Spleen (tissue), 11 donors: ENCODE measurements around the gene FREM2. TPM values are rescaled to one million over a fixed set of nuclear protein-coding genes. Genes with fewer than 3 reads are reported as not detected.

ENCODE experiments used
- DNase-seq: peaks from one replicate; pipeline ENCODE4 v3.0.0-alpha.2; 2020
- H3K27ac ChIP-seq, 8 donors: fragments of 200-600 bp; sonication (generic) in 7 of 8; 1 replicate in 4 of 8; 2 replicates in 4 of 8; pipeline versions ENCODE4 v1.5.0 to v1.8.0; 2016 to 2021; ENCODE audit warnings: inconsistent platforms in 4 of 8, mild to moderate bottlenecking in 4 of 8, moderate library complexity in 1 of 8
- H3K27me3 ChIP-seq, 7 donors: fragments of 200-600 bp; sonication (generic) in 6 of 7; replicated peaks in 1 of 7; 1 replicate in 4 of 7; 2 replicates in 3 of 7; pipeline versions ENCODE4 v1.5.0 to v1.8.0; 2016 to 2021; ENCODE audit warnings: inconsistent platforms in 3 of 7, mild to moderate bottlenecking in 1 of 7
- H3K36me3 ChIP-seq, 6 donors: fragments of 200-600 bp; sonication (generic) in 5 of 6; 1 replicate in 4 of 6; 2 replicates in 2 of 6; pipeline versions ENCODE4 v1.5.0 to v1.8.0; 2016 to 2021; ENCODE audit warnings: inconsistent platforms in 2 of 6
- H3K4me1 ChIP-seq, 6 donors: fragments of 200-600 bp; sonication (generic) in 5 of 6; 1 replicate in 3 of 6; 2 replicates in 3 of 6; pipeline versions ENCODE4 v1.5.0 to v1.8.0; 2016 to 2021; ENCODE audit warnings: inconsistent platforms in 3 of 6
- H3K4me3 ChIP-seq, 8 donors: fragments of 200-600 bp; sonication (generic) in 7 of 8; 1 replicate in 4 of 8; 2 replicates in 4 of 8; pipeline versions ENCODE4 v1.5.0 to v1.8.0; 2016 to 2021; ENCODE audit warnings: inconsistent platforms in 4 of 8, mild to moderate bottlenecking in 4 of 8, moderate library complexity in 2 of 8
- H3K9me3 ChIP-seq, 8 donors: fragments of 200-600 bp; sonication (generic) in 7 of 8; 1 replicate in 4 of 8; 2 replicates in 4 of 8; pipeline versions ENCODE4 v1.5.0 to v1.8.0; 2016 to 2021; ENCODE audit warnings: inconsistent platforms in 4 of 8
- POLR2A ChIP-seq, 3 donors: fragments of 450-650 bp; IDR thresholded peaks; one replicate each; pipeline ENCODE4 v1.5.1; 2017; ENCODE audit warnings: antibody characterized with exemption in 3 of 3, mild to moderate bottlenecking in 1 of 3
- POLR2AphosphoS5 ChIP-seq, 3 donors: sonication (generic); formaldehyde crosslinking; IDR thresholded peaks; one replicate each; pipeline ENCODE4 v1.5.1; 2017; ENCODE audit warnings: antibody characterized with exemption in 3 of 3
- WGBS, 5 donors: extraction: QIAGEN DNeasy Blood & Tissue Kit in 3 of 5; methylation state at CpG; one replicate each; pipeline versions ENCODE4 v1.1.5 to v1.1.7; 2013 to 2018; 5-methylcytosine and 5-hydroxymethylcytosine counted together
- intact Hi-C: fragments of 100-400 bp; cut with DNase I; formaldehyde crosslinking; loops from one replicate; pipeline ENCODE4 v1.15.0; 2023; ENCODE audit warnings: low total_unique reads
- polyA plus RNA-seq, 3 donors: library from polyadenylated mRNA; stranded (reverse); fragments of 200-250 nt; gene quantifications; one replicate each; pipeline ENCODE4 v1.2.1, GENCODE V29; 2013
- total RNA-seq, 7 donors: library from RNA; depleted of rRNA in 3 of 7; stranded (reverse); fragments of >200 nt in 3 of 7; fragmentation: NEBNext Ultra II Directional in 4 of 7; extraction: Animal tissue kit (Norgen Biotek cat#: 25700) in 4 of 7; gene quantifications; one replicate each; pipeline versions ENCODE4 v1.1.0 to v1.2.1, GENCODE V29; 2016 to 2021
- TF ChIP-seq, protein P1 (sequence below), 11 experiments: fragments of 200-600 bp in 7 of 11; fragments of 450-650 bp in 4 of 11; sonication (generic) in 4 of 11; IDR thresholded peaks in 8 of 11; conservative IDR thresholded peaks in 3 of 11; 1 replicate in 7 of 11; 2 replicates in 4 of 11; pipeline versions ENCODE4 v1.4.0 to v1.8.0; 2016 to 2021; ENCODE audit warnings: antibody characterized with exemption in 11 of 11, inconsistent platforms in 4 of 11, mild to moderate bottlenecking in 1 of 11
- donor health status: healthy with polysubstance abuse.
- donor health status: DM: no; HTN: no; CAD: no; lungs with moderate emphysema.
- donor health status: DM: no; HTN: no; CAD: no.
- donor health status: Bipolar disorder and iron deficiency.
- donor health status: healthy.
- donor health status: DM: no; HTN: no; CAD: no.
- donor health status: DM: yes; HTN: yes; CAD: no.

Gene FREM2
- total and polyA plus RNA-seq, 10 donors, result 0.03 to 0.93 (median 0.21) TPM; not detected in 2

DNA sequence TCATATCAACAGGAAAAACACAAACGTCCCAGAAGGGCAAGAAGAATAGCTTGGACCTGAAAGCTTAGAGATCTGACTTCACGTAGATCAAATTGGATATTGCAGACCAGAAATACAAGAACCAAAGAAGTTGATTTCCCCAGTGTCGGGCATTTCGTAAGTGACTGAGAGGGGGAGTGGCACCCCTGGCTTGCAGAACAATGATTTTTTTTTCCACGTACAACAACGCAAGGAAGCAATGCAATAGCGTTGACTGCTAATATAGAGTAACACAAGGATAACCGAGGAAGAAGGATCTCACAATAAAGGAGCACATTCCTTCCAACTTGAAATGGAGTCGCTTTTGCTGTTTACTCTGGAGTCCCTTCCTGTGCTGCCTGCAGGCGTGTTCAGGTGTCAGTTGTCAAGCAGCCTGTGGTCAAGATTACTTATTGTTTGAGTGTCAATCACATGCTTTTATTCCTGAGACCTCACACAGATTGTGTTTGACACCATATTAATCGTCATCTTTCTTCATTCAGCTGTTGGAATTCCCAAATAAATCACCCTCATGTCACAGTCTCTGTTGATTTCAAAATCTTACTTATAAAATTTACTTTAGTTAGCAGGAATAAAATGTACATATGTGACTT is 139.4 kb downstream of the FREM2 start:
- no peaks in the 10 kb centered on the region for H3K36me3 ChIP-seq
- no peak for DNase-seq
- 66 to 80% (median 74%) methylated on average over 11 of the region's 11 CpGs for WGBS, 5 donors
- H3K27ac ChIP-seq, result no peak overlapping the region
- H3K9me3 ChIP-seq, result no peaks in the 10 kb centered on the region
- TF ChIP-seq POLR2A (IDR thresholded peaks at IDR 0.05) (no peak), POLR2AphosphoS5 (IDR thresholded peaks at IDR 0.05) (no peak)
- TF ChIP-seq, protein P1, sequence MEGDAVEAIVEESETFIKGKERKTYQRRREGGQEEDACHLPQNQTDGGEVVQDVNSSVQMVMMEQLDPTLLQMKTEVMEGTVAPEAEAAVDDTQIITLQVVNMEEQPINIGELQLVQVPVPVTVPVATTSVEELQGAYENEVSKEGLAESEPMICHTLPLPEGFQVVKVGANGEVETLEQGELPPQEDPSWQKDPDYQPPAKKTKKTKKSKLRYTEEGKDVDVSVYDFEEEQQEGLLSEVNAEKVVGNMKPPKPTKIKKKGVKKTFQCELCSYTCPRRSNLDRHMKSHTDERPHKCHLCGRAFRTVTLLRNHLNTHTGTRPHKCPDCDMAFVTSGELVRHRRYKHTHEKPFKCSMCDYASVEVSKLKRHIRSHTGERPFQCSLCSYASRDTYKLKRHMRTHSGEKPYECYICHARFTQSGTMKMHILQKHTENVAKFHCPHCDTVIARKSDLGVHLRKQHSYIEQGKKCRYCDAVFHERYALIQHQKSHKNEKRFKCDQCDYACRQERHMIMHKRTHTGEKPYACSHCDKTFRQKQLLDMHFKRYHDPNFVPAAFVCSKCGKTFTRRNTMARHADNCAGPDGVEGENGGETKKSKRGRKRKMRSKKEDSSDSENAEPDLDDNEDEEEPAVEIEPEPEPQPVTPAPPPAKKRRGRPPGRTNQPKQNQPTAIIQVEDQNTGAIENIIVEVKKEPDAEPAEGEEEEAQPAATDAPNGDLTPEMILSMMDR (IDR thresholded peaks at IDR 0.05 in 8 of 11, conservative IDR thresholded peaks at IDR 0.05 in 3 of 11), result no peak
- no peaks in the 10 kb centered on the region for H3K4me1 ChIP-seq
- intact Hi-C loops, result no loop called here
- H3K4me3 ChIP-seq, result no peak overlapping the region
- H3K27me3 ChIP-seq, result no peaks in the 10 kb centered on the region

DNA sequence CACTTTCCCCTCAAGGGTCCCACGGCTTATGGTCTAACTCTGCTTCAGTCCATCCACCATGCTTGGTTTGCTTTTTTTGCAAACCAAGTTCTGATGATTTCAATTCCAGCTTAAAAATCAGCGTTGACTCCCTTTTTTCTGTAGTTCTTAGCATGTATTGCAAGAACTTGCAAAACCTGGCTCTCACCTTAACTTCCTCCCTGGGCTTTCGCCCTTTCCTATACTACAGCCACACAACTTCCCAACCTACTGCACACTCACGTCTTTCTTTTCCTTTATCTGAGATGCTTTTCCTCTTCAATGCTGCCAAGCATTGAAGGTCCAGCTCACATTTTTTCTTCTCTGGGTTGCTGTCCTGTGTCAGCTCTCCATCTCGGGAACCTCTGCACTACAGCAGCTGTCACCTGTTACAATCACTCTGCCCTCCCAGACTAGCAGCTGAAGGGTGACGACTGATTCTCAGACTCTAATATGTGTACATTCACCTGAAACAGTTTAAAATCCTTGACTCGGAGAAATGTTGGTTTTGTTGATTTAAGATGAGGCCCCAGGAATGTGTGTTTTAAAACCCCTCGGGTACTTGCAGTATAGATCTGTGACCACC is 143.7 kb downstream of the FREM2 start:
- H3K4me3 ChIP-seq, result no peak overlapping the region
- 76 to 88% (median 81%) methylated on average over 8 of the region's 8 CpGs for WGBS, 5 donors
- intact Hi-C loops, result no loop called here
- no peak overlapping the region for H3K27ac ChIP-seq
- H3K27me3 ChIP-seq, result no peaks in the 10 kb centered on the region
- DNase-seq, result no peak
- TF ChIP-seq POLR2AphosphoS5 (IDR thresholded peaks at IDR 0.05), result no peak
- no peak for TF ChIP-seq POLR2A (IDR thresholded peaks at IDR 0.05)
- TF ChIP-seq, protein P1 (IDR thresholded peaks at IDR 0.05 in 8 of 11, conservative IDR thresholded peaks at IDR 0.05 in 3 of 11), result no peak
- no peaks in the 10 kb centered on the region for H3K9me3 ChIP-seq
- H3K36me3 ChIP-seq, result no peaks in the 10 kb centered on the region
- no peaks in the 10 kb centered on the region for H3K4me1 ChIP-seq

DNA sequence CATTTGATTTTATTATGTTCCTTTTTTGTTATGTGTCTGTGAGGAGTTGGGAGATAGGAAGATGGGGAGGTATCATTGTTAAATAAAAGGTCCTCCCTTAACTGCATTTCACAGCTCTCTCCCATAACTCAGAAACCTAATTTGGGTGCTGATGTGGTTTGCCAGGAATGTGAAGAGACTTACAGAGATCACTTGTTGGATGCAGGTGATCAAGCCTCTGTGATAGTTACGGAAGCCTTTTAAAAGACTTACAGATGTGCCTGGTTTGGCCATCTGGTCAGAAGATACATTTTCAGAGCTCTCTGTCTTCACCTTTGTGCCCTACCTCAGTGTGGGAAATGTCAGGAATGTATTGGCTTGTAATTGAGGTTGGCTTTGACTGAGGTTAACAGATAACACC is 157.7 kb downstream of the FREM2 start:
- 53 to 100% (median 92%) methylated on average over 1 of the region's 1 CpG for WGBS, 5 donors
- no peaks in the 10 kb centered on the region for H3K4me1 ChIP-seq
- H3K27ac ChIP-seq, result no peak overlapping the region
- H3K4me3 ChIP-seq, result no peak overlapping the region
- no peaks in the 10 kb centered on the region for H3K36me3 ChIP-seq
- DNase-seq, result no peak
- intact Hi-C loops, result no loop called here
- peaks cover 0 to 6% (median under 1%) of the 10 kb centered on the region in 8 donors for H3K9me3 ChIP-seq
- H3K27me3 ChIP-seq, result no peaks in the 10 kb centered on the region
- TF ChIP-seq POLR2AphosphoS5 (IDR thresholded peaks at IDR 0.05), result no peak
- TF ChIP-seq POLR2A (IDR thresholded peaks at IDR 0.05), result no peak
- TF ChIP-seq, protein P1 (IDR thresholded peaks at IDR 0.05 in 8 of 11, conservative IDR thresholded peaks at IDR 0.05 in 3 of 11), result no peak

DNA sequence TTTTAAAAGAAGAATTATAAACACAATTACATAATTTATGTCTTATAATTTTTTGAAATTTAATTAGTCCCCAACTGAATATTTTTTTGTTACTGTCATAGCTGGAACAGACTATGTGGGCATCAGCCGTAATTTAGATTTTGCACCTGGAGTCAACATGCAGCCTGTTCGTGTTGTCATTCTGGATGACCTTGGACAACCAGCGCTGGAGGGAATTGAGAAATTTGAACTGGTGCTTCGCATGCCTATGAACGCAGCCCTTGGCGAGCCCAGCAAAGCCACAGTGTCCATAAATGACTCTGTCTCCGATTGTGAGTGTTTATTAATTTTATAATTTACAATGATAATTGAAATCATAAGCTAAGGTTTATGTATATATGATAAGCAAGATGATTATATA is 161.5 kb downstream of the FREM2 start:
- H3K27me3 ChIP-seq, result no peaks in the 10 kb centered on the region
- TF ChIP-seq POLR2AphosphoS5 (IDR thresholded peaks at IDR 0.05) (no peak), POLR2A (IDR thresholded peaks at IDR 0.05) (no peak)
- TF ChIP-seq, protein P1 (IDR thresholded peaks at IDR 0.05 in 8 of 11, conservative IDR thresholded peaks at IDR 0.05 in 3 of 11), result no peak
- no peak overlapping the region for H3K4me3 ChIP-seq
- intact Hi-C loops, result no loop called here
- H3K9me3 ChIP-seq, result no peaks in the 10 kb centered on the region
- WGBS, 5 donors, result 81 to 93% (median 91%) methylated on average over 7 of the region's 7 CpGs
- H3K4me1 ChIP-seq, result no peaks in the 10 kb centered on the region
- DNase-seq, result no peak
- no peak overlapping the region for H3K27ac ChIP-seq
- H3K36me3 ChIP-seq, result no peaks in the 10 kb centered on the region
